Pancreas (tissue), 10 donors: ENCODE measurements around the gene GNAL. TPM values are rescaled to one million over a fixed set of nuclear protein-coding genes. Genes with fewer than 3 reads are reported as not detected.
"Not testable (repeated sequence)": the region's sequence is repeated elsewhere in the genome, so short reads cannot be mapped to it uniquely, and the experiment has no call there.

Experiments
- ATAC-seq, 4 donors: fragments of 200-7000 bp; cut with Tn5 transposase; one replicate each; pipeline versions ENCODE4 v1.8.0 to v1.9.1; 2020; ENCODE audit warnings: mild to moderate bottlenecking in 4 of 4, moderate library complexity in 4 of 4
- DNase-seq, 6 donors: peaks; one replicate each; pipeline ENCODE4 v3.0.0-alpha.2; 2020
- FAIRE-seq: peaks from 2 replicates; lab custom pipeline; 2012; peaks lifted over from hg19 to GRCh38; lab: Jason Lieb, UNC
- H3K27ac ChIP-seq, 4 donors: fragments of 200-600 bp; sonication (generic); 1 replicate in 3 of 4; 2 replicates in 1 of 4; pipeline versions ENCODE4 v1.5.0 to v1.8.0; 2020
- H3K27me3 ChIP-seq, 4 donors: fragments of 200-600 bp; one replicate each; pipeline ENCODE4 v1.8.0; 2021
- H3K36me3 ChIP-seq, 3 donors: fragments of 200-600 bp; sonication (generic) in 1 of 3; one replicate each; pipeline versions ENCODE4 v1.5.0 to v1.8.0; 2020 to 2021
- H3K4me1 ChIP-seq, 3 donors: fragments of 200-600 bp; one replicate each; pipeline ENCODE4 v1.8.0; 2021
- H3K4me3 ChIP-seq, 4 donors: fragments of 200-600 bp; sonication (generic) in 2 of 4; one replicate each; pipeline versions ENCODE4 v1.5.0 to v1.8.0; 2020 to 2021
- H3K9me3 ChIP-seq, 4 donors: fragments of 200-600 bp; one replicate each; pipeline ENCODE4 v1.8.0; 2021
- WGBS, 2 donors: extraction: QIAGEN DNeasy Blood & Tissue Kit; methylation state at CpG; one replicate each; pipeline ENCODE4 v1.1.7; 2013; 5-methylcytosine and 5-hydroxymethylcytosine counted together
- intact Hi-C, 3 donors: fragments of 100-400 bp; cut with DNase I; formaldehyde crosslinking; loops; one replicate each; pipeline versions ENCODE4 v1.11.1 to v1.14.2; 2022
- polyA plus RNA-seq, 2 donors: library from polyadenylated mRNA; stranded (reverse); fragments of 200-250 nt; gene quantifications; one replicate each; pipeline ENCODE4 v1.2.3, GENCODE V29; 2013
- total RNA-seq, 6 donors: library from RNA; stranded (reverse); fragmentation: NEBNext Ultra II Directional in 4 of 6; extraction: Animal tissue kit (Norgen Biotek cat#: 25700) in 4 of 6; gene quantifications; one replicate each; pipeline versions ENCODE4 v1.2.1 to v1.2.4, GENCODE V29; 2021 to 2023
- TF ChIP-seq, protein P1 (sequence below), 4 donors: fragments of 200-600 bp; sonication (generic) in 3 of 4; IDR thresholded peaks; one replicate each; pipeline versions ENCODE4 v1.5.0 to v1.8.0; 2021; ENCODE audit warnings: antibody characterized with exemption in 4 of 4
- donor health status: healthy with polysubstance abuse.
- donor health status: DM: no; HTN: no; CAD: no; lungs with moderate emphysema.
- donor health status: DM: no; HTN: no; CAD: no.
- donor health status: control.
- donor health status: control.
- donor health status: Bipolar disorder and iron deficiency.
- donor health status: DM: yes; HTN: yes; CAD: no.
- donor health status: DM: no; HTN: no; CAD: no.
- donor health status: DM: no; HTN: no; CAD: no.
- donor health status: DM: yes; HTN: yes; CAD: no.

The GNAL gene
- total and polyA plus RNA-seq, 8 donors, result 0.22 to 2.2 (median 0.71) TPM

DNA sequence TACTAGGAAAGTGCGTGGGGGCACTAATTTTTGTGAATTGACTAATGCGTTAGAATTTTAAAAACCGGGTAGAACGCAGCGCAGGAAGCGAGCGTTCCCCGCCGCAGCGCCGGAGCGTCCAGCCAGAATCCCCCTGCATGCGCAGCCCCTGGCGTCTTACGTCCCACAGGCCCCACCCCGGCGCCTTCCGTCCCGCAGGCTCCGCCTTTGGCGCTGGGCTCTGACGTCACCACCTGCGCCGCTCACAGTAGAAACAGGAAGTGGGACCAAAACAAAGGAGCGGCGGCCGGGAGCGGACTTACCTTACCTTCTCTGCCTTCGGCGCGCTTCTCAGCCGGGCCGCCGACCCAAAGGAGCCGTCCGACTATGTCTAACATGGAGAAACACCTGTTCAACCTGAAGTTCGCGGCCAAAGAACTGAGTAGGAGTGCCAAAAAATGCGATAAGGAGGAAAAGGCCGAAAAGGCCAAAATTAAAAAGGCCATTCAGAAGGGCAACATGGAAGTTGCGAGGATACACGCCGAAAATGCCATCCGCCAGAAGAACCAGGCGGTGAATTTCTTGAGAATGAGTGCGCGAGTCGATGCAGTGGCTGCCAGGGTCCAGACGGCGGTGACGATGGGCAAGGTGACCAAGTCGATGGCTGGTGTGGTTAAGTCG is 162.2 kb downstream of the GNAL start, which contains the start of gene CHMP1B:
Gene CHMP1B (plus strand): TSS at position 268 of the 660 bp plus-strand sequence. CDS start 99 bp downstream, at position 367.
- H3K36me3 ChIP-seq, result no peaks in the 10 kb centered on the region
- H3K27ac ChIP-seq, result peak within 1 kb of the TSS; percentile 80 to 88 (median 82)
- peaks cover 13 to 16% (median 15%) of the 10 kb centered on the region in 3 donors for H3K4me1 ChIP-seq
- H3K27me3 ChIP-seq, result no peaks in the 10 kb centered on the region
- no peaks in the 10 kb centered on the region for H3K9me3 ChIP-seq
- TF ChIP-seq, protein P1, sequence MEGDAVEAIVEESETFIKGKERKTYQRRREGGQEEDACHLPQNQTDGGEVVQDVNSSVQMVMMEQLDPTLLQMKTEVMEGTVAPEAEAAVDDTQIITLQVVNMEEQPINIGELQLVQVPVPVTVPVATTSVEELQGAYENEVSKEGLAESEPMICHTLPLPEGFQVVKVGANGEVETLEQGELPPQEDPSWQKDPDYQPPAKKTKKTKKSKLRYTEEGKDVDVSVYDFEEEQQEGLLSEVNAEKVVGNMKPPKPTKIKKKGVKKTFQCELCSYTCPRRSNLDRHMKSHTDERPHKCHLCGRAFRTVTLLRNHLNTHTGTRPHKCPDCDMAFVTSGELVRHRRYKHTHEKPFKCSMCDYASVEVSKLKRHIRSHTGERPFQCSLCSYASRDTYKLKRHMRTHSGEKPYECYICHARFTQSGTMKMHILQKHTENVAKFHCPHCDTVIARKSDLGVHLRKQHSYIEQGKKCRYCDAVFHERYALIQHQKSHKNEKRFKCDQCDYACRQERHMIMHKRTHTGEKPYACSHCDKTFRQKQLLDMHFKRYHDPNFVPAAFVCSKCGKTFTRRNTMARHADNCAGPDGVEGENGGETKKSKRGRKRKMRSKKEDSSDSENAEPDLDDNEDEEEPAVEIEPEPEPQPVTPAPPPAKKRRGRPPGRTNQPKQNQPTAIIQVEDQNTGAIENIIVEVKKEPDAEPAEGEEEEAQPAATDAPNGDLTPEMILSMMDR (IDR thresholded peaks at IDR 0.05), result no peak
- 0 to 1% methylated on average over 53 of the region's 53 CpGs for WGBS, 2 donors
- intact Hi-C loops, result no loop called here
- DNase-seq (peak; percentile 95 to 99 (median 97)), ATAC-seq (peak; percentile 97 to 99 (median 98)), FAIRE-seq (no peak)
- peak within 1 kb of the TSS; percentile 62 to 82 (median 72) for H3K4me3 ChIP-seq

DNA sequence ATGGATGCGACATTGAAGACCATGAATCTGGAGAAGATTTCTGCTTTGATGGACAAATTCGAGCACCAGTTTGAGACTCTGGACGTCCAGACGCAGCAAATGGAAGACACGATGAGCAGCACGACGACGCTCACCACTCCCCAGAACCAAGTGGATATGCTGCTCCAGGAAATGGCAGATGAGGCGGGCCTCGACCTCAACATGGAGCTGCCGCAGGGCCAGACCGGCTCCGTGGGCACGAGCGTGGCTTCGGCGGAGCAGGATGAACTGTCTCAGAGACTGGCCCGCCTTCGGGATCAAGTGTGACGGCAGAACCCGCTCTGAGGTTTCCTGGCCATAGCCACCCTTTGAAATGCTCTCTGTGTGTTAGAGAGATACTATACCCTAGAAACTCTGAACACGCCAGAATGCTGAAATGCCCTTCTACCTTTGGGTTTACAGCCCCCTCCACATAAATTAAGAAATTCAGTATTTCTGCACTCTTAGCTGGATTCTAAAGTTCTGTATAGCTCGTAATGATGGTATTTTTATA is 162.8 kb downstream of the GNAL start:
- H3K9me3 ChIP-seq, result no peaks in the 10 kb centered on the region
- intact Hi-C loops, result no loop called here
- peak overlapping the region; percentile 80 to 88 (median 82) for H3K27ac ChIP-seq
- TF ChIP-seq, protein P1 (IDR thresholded peaks at IDR 0.05), result no peak
- H3K4me1 ChIP-seq, result peaks cover 13 to 16% (median 15%) of the 10 kb centered on the region in 3 donors
- DNase-seq (peak; percentile 15 to 80 (median 34)), FAIRE-seq (no peak), ATAC-seq (peak; percentile 18 to 48 (median 40))
- WGBS, 2 donors, result 0% methylated on average over 23 of the region's 23 CpGs
- peak overlapping the region; percentile 62 to 82 (median 72) for H3K4me3 ChIP-seq
- no peaks in the 10 kb centered on the region for H3K27me3 ChIP-seq
- no peaks in the 10 kb centered on the region for H3K36me3 ChIP-seq

DNA sequence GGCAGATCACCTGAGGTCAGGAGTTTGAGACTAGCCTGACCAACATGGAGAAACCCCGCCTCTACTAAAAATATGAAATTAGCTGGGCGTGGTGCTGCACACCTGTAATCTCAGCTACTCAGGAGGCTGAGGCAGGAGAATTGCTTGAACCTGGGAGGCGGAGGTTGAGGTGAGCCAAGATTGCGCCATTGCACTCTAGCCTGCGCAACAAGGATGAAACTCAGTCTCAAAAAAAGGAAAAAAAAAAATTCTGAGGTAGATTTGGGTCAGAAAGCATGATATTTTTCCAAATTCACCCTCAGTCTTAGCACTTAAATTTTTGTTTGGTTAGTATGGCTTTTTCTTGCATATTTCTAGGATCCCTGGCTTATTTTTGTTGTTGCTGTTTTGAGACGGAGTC is 165.5 kb downstream of the GNAL start:
- H3K4me1 ChIP-seq, result peaks cover 13 to 16% (median 15%) of the 10 kb centered on the region in 3 donors
- H3K36me3 ChIP-seq, FAIRE-seq, intact Hi-C loops, H3K27ac ChIP-seq, H3K4me3 ChIP-seq, DNase-seq, ATAC-seq, H3K27me3 ChIP-seq, H3K9me3 ChIP-seq: not testable (repeated sequence)
- WGBS, 2 donors, result 91 to 96% methylated on average over 6 of the region's 6 CpGs

DNA sequence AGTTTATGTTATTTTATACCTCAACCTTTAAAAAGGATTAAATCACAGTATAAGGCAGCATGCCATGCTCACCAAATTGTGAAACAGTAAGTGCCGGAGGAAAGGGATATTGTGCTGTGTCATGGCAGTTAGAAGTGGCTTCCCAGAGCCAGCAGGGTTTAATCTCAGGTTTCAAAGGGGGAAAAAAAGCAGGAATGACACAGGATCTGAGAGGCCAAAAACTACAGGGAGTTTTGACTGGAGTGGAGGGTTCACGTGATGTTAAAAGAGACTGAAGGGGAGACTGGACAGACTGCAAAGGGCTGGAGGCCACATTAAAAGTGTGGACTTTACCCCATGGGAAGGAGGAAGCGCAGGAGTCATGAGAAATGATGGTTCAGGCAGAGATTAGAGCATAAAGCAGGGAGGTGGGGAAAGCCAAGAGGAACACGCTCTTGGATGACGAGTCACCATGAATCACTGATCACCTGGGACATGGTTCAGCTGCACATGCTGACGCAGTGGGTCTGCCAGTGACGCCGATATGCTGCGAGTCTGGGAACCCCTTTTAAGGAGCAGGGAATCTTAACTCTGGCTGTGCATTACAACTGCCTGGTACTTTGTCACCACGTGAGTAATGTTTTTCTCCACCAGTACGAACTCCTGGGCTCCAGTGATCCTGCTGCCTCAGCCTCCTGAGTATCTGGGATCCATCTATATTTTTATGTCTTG is 168.3 kb downstream of the GNAL start:
- no peaks in the 10 kb centered on the region for H3K36me3 ChIP-seq
- 36 to 37% methylated on average over 11 of the region's 11 CpGs for WGBS, 2 donors
- ATAC-seq (peak; percentile 48 to 90 (median 81)), FAIRE-seq (no peak), DNase-seq (peak in 3 of 6 donors; percentile 10 to 34 (median 21))
- intact Hi-C loops, result no loop called here
- H3K27me3 ChIP-seq, result no peaks in the 10 kb centered on the region
- H3K4me1 ChIP-seq, result peaks cover 13 to 16% (median 15%) of the 10 kb centered on the region in 3 donors
- TF ChIP-seq, protein P1 (IDR thresholded peaks at IDR 0.05), result no peak
- H3K9me3 ChIP-seq, result no peaks in the 10 kb centered on the region
- peak overlapping the region in 2 of 4 donors; percentile 47 to 48 for H3K27ac ChIP-seq
- no peak overlapping the region for H3K4me3 ChIP-seq

DNA sequence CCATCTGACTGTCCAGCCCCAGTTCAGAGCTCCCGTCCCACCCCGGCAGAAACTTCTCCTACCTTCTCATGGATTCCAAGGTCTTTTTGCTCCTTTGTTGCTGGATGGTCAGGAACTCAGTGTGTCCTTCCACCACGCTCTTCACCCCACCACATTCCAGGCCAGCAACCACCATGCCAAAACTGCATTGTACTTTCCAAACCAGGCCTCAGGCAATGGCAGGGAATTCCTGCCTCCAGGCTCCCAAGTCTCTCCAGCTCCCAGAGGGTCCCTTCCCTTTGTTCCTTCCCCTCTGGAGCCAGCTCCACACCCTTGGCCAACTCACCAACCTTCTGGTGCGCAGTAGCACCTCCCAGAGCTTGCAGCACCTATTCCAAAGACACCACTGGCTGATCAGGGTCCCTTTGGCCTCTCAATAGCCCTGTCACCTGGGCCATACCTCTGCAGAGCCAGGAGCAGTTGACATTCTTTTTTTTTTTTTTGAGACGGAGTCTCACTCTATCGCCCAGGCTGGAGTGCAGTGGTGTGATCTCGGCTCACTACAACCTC is 170.3 kb downstream of the GNAL start:
- Histone ChIP-seq H3K4me1 (no peaks in the 10 kb centered on the region), H3K36me3 (no peaks in the 10 kb centered on the region), H3K27me3 (no peaks in the 10 kb centered on the region), H3K4me3 (no peak overlapping the region), H3K27ac (no peak overlapping the region), H3K9me3 (no peaks in the 10 kb centered on the region)
- intact Hi-C loops, result no loop called here
- no peak for ATAC-seq
- TF ChIP-seq, protein P1 (IDR thresholded peaks at IDR 0.05), result no peak
- no peak for FAIRE-seq
- 81 to 89% methylated on average over 5 to 7 of the region's 7 CpGs for WGBS, 2 donors
- DNase-seq, result no peak
